ENCODE measurements around the gene TRIM8. TPM values are rescaled to one million over a fixed set of nuclear protein-coding genes. Genes with fewer than 3 reads are reported as not detected.

TRIM8 gene
- total and polyA plus RNA-seq, 2 of the 4 experiments (the other 2 are of a cell fraction): 25.5 to 126 TPM

DNA sequence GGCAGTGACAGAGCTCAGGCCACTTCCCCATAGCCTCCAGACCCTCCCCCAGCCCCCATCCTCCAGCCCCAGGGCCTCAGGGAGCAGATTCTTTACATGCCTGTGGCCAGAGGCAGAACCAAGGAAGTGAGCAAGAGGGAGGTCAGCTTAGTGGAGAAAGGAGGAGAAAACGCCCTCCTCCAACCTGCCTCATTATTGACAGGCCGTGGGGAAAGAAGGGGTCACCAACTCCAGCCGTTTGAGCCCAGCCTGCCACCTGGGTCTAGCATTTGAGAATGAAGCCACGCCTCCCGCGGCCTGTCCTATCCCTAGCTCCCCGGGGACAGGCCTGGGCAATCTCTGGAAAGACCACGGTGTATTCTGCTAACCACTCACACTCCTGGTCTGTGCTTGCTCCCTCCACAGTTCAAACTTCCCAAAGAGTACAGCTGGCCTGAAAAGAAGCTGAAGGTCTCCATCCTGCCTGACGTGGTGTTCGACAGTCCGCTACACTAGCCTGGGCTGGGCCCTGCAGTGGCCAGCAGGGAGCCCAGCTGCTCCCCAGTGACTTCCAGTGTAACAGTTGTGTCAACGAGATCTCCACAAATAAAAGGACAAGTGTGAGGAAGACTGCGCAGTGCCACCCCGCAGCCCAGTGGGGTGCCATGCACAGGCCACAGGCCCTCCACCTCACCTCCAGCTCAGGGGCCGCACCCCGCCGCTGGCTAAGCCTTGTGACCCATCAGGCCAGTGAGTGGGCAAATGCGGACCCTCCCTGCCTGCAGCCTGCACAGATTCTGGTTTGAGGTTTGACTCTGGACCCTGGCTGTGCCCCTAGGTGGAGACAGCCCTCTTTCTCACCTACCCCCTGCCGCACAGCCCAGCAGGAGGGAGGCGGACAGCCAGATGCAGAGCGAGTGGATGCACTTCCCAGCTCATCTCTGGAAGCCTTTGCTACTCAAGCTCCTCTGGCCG is 14.3 kb upstream of the TRIM8 start:
- dilution Hi-C loops (cut with HindIII; ENCODE audit: low sequenced_read_pairs, unreplicated experiment) (no loop called here), intact Hi-C loops (cut with micrococcal nuclease) (loop anchor here (1.0 kb wide), 1 partner anchor 12 kb away; no protein-coding TSS in a partner anchor), in situ Hi-C loops (cut with MboI; ENCODE audit: low sequenced_read_pairs) (no loop called here)
- peak overlapping the region; percentile 98 for H3K27ac ChIP-seq (ENCODE audit: insufficient read depth, low read length)
- peak overlapping the region; percentile 83 for H4K5ac ChIP-seq (ENCODE audit: low read depth, low read length)
- peak overlapping the region; percentile 1; the same call in 1 of the 2 replicates for H3K4me2 ChIP-seq (ENCODE audit: low read depth, low read length)
- H3K4me1 ChIP-seq (ENCODE audit: control insufficient read depth, insufficient read depth, low read length): peaks cover 77% of the 10 kb centered on the region
- peak overlapping the region; percentile 100 for H2AK9ac ChIP-seq (replicated peaks; ENCODE audit: low read depth, low read length, poor library complexity)
- H3K23ac ChIP-seq (ENCODE audit: low read depth, low read length): peak overlapping the region; percentile 98
- peak overlapping the region; percentile 90 for H3K18ac ChIP-seq (ENCODE audit: low read depth, low read length)
- H2BK20ac ChIP-seq (ENCODE audit: low read depth, low read length): peak overlapping the region; percentile 99
- H2BK120ac ChIP-seq (ENCODE audit: low read depth, low read length): peak overlapping the region; percentile 99
- peak overlapping the region; percentile 98 for H3K4ac ChIP-seq (ENCODE audit: low read depth, low read length)
- H2AFZ ChIP-seq (replicated peaks; ENCODE audit: low read length, poor library complexity): peak overlapping the region; percentile 75
- H3K14ac ChIP-seq (replicated peaks; ENCODE audit: low read depth, low read length): peak overlapping the region; percentile 98
- ChIA-PET POLR2A (ENCODE audit: unreplicated experiment) (interaction anchor here (1.3 kb wide), 1 partner anchor 15 kb away, joined by 4 read pairs; no protein-coding TSS in a partner anchor), CTCF (interaction anchor here (0.7 to 1.8 kb wide), 3 partner anchors 12 to 46 kb away, joined by 3 to 4 read pairs (median 4); no protein-coding TSS in a partner anchor)
- peak overlapping the region; percentile 100 for H2BK5ac ChIP-seq (ENCODE audit: low read depth, low read length, poor library complexity, severe bottlenecking)
- H3K9me1 ChIP-seq (ENCODE audit: insufficient read depth, low read length): peaks cover 63% of the 10 kb centered on the region
- H4K8ac ChIP-seq (ENCODE audit: low read depth in 2 of 2, low read length in 2 of 2): peak overlapping the region; percentile 97 to 100
- H3K79me1 ChIP-seq (ENCODE audit: low read depth in 1 of 2, low read length in 2 of 2): peaks cover 29 to 81% of the 10 kb centered on the region in 2 experiments
- peak; percentile 75 for ATAC-seq (ENCODE audit: low read depth)
- peak; percentile 91 for DNase-seq
- WGBS, 2 experiments (ENCODE audit: extremely low coverage in 2 of 2, insufficient read length in 1 of 2): 54% methylated on average over 8 of the region's 22 CpGs; no CpG with 5 or more reads in 1 of the 2 experiments
- no peaks in the 10 kb centered on the region for H3K27me3 ChIP-seq (ENCODE audit: control insufficient read depth, insufficient read depth, low read length)
- peak overlapping the region; percentile 100 for H4K91ac ChIP-seq (ENCODE audit: insufficient read depth, low read depth, low read length)
- peaks cover 4% of the 10 kb centered on the region; the same call in 1 of the 2 replicates for H3K36me3 ChIP-seq (ENCODE audit: control insufficient read depth, insufficient read depth, low read length)
- H3K56ac ChIP-seq (ENCODE audit: extremely low read depth, insufficient read depth, low read length): peak overlapping the region; percentile 96
- H3K9ac ChIP-seq (ENCODE audit: low read depth, low read length): peak overlapping the region; percentile 38
- peak overlapping the region; percentile 100 for H2AK5ac ChIP-seq (ENCODE audit: low read depth, low read length)
- TF ChIP-seq MXI1 (IDR thresholded peaks at IDR 0.05; ENCODE audit: borderline replicate concordance, low read depth, low read length) (no peak), MAZ (IDR thresholded peaks at IDR 0.05; ENCODE audit: borderline replicate concordance, low read depth, low read length) (peak; percentile 62; the same call in 1 of the 2 replicates), CEBPB (IDR thresholded peaks at IDR 0.05; ENCODE audit: low read depth, low read length) (peak; percentile 25; the same call in 1 of the 2 replicates), RFX5 (IDR thresholded peaks at IDR 0.05; ENCODE audit: low read depth, low read length) (no peak)
- no TSS peak for BruUV-seq (replicated peaks)
- H3K9me3 ChIP-seq (ENCODE audit: control insufficient read depth, insufficient read depth, low read length): no peaks in the 10 kb centered on the region
- H2BK15ac ChIP-seq (ENCODE audit: low read depth, low read length): peak overlapping the region; percentile 99
- no peak overlapping the region for H3K4me3 ChIP-seq (ENCODE audit: insufficient read depth, low read depth, low read length)
- no peaks in the 10 kb centered on the region for H4K20me1 ChIP-seq (ENCODE audit: insufficient read depth, low read length)
